ENCODE measurements around the gene ZNF790.

The ZNF790 gene

DNA sequence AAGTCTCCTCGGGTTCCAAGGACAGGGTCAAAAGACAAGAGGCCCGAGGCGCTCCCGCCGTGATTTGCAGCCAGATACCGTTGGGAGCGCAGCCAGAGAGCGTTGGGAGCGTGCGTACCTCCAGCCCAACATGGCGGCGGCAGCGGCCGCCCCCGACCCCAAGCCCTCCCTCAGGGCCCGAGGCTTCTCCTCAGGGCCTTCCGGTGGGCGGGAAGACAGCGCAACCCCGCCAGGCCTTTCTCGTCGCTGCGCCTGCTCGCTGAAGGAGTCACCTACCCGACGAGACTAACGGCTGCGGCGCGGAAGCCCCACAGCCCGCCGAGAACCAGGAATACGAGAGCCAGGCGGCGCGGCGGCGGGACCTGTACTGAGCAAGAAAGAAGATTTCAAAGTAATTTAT is 62.4 kb downstream of the ZNF790 start:
- TF ChIP-seq SPI1 (IDR thresholded peaks at IDR 0.05; ENCODE audit: borderline replicate concordance, low read depth) (no peak), GABPA (IDR thresholded peaks at IDR 0.05; ENCODE audit: low read depth) (no peak), REST (IDR thresholded peaks at IDR 0.05; ENCODE audit: insufficient replicate concordance, low read depth) (no peak), POLR2AphosphoS5 (IDR thresholded peaks at IDR 0.05; ENCODE audit: low read depth) (no peak)
- TF ChIP-seq, protein P1, sequence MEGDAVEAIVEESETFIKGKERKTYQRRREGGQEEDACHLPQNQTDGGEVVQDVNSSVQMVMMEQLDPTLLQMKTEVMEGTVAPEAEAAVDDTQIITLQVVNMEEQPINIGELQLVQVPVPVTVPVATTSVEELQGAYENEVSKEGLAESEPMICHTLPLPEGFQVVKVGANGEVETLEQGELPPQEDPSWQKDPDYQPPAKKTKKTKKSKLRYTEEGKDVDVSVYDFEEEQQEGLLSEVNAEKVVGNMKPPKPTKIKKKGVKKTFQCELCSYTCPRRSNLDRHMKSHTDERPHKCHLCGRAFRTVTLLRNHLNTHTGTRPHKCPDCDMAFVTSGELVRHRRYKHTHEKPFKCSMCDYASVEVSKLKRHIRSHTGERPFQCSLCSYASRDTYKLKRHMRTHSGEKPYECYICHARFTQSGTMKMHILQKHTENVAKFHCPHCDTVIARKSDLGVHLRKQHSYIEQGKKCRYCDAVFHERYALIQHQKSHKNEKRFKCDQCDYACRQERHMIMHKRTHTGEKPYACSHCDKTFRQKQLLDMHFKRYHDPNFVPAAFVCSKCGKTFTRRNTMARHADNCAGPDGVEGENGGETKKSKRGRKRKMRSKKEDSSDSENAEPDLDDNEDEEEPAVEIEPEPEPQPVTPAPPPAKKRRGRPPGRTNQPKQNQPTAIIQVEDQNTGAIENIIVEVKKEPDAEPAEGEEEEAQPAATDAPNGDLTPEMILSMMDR (IDR thresholded peaks at IDR 0.05; ENCODE audit: insufficient read depth, low read length): no peak
- DNase-seq (ENCODE audit: low read depth in 1 of 2, low spot score in 1 of 2): no peak
- Histone ChIP-seq H3K27me3 (ENCODE audit: insufficient read depth, poor library complexity, severe bottlenecking) (no peaks in the 10 kb centered on the region), H3K4me3 (replicated peaks; ENCODE audit: insufficient read depth, low read length) (no peak overlapping the region), H3K27ac (replicated peaks) (no peak overlapping the region)

DNA sequence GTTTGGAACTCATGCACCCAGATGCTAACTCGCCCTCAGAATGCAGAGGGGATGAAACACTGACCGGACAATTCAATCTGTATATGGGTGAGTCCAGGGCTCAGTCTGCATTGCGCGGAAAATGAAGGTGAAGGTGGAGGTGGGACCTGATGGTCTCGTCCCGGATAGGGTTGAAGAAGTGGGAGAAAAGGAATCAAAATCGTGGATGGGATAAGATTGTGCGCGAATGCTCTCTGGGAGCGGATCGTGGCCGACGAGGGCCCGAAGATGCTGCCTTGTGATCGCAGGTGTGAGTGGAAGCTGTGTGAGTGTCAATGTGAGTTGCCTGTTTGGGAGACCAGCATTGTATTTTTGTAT is 65.0 kb downstream of the ZNF790 start:
- Histone ChIP-seq H3K4me3 (replicated peaks; ENCODE audit: insufficient read depth, low read length) (peak overlapping the region; percentile 96), H3K27me3 (ENCODE audit: insufficient read depth, poor library complexity, severe bottlenecking) (no peaks in the 10 kb centered on the region), H3K27ac (replicated peaks) (peak overlapping the region; percentile 97)
- no peak for DNase-seq (ENCODE audit: low read depth in 1 of 2, low spot score in 1 of 2)
- TF ChIP-seq POLR2AphosphoS5 (IDR thresholded peaks at IDR 0.05; ENCODE audit: low read depth) (no peak), REST (IDR thresholded peaks at IDR 0.05; ENCODE audit: insufficient replicate concordance, low read depth) (no peak), GABPA (IDR thresholded peaks at IDR 0.05; ENCODE audit: low read depth) (no peak), SPI1 (IDR thresholded peaks at IDR 0.05; ENCODE audit: borderline replicate concordance, low read depth) (no peak)
- TF ChIP-seq, protein P1 (IDR thresholded peaks at IDR 0.05; ENCODE audit: insufficient read depth, low read length): no peak

DNA sequence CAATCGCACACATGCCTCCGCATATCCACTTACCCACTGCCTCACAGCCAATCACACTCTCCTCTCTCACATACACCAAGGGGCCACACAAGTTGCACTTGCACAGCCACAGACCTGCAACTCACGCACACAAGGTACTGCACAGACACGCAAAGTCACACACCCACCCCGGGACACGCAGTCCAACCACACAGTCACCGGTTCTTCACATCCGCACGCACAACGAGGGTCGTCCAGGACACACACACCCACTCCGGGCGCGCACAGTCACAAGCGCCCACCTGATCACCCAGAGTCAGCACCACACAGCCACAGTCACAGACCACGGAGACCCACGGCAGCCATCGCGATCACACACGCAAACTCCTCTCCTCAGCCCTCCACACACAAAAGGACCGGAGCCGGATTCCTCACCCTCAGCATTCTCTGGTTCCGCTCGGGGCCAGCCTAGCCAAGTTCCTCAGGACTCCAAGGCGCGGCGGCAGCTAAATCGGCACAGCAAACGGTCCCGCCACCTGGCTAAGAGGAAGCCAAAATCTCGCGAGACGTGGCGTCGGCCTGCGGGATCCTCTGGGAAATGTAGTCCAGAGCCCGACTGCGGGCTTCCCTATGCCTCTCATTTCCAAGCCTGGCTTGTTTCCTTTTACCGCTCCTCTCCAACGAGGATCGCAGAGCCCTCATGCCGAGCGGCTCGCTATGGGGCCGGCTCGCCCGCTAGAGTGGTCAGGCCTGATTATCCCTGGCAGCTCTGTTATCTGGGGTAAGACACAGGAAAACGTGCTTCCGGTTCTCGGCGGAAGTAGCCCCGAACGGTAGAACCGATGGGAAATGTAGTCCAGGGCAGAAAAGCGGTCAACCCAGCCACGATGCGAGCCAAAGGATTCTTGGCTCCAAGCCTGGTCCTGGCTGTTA is 65.6 kb downstream of the ZNF790 start, which contains the start of gene ZNF850:
Gene ZNF850, minus strand, starts transcription at position 497 of the 912 bp plus-strand sequence. CDS start 10,201 bp downstream, outside the sequence.
- peak; percentile 97 for TF ChIP-seq GABPA (IDR thresholded peaks at IDR 0.05; ENCODE audit: low read depth)
- 0 out of 2 replicates have a peak, but pooled peaks have one; percentile 31 for TF ChIP-seq POLR2AphosphoS5 (IDR thresholded peaks at IDR 0.05; ENCODE audit: low read depth)
- TF ChIP-seq, protein P1 (IDR thresholded peaks at IDR 0.05; ENCODE audit: insufficient read depth, low read length): no peak
- peak; percentile 24; the same call in 1 of the 2 replicates for TF ChIP-seq SPI1 (IDR thresholded peaks at IDR 0.05; ENCODE audit: borderline replicate concordance, low read depth)
- no peak for TF ChIP-seq REST (IDR thresholded peaks at IDR 0.05; ENCODE audit: insufficient replicate concordance, low read depth)

More for the DNA sequence above, 65.6 kb downstream of the ZNF790 start, which contains the start of gene ZNF850:
- no peaks in the 10 kb centered on the region for H3K27me3 ChIP-seq (ENCODE audit: insufficient read depth, poor library complexity, severe bottlenecking)
- H3K4me3 ChIP-seq (replicated peaks; ENCODE audit: insufficient read depth, low read length): peak within 1 kb of the TSS; percentile 96
- DNase-seq (ENCODE audit: low read depth in 1 of 2, low spot score in 1 of 2): peak; percentile 97
- H3K27ac ChIP-seq (replicated peaks): peak within 1 kb of the TSS; percentile 97

All from HL-60 (cell line).